HG03442 (cell line): ENCODE measurements around the gene ADGRG4.

Experiments
- ATAC-seq: cut with Tn5 transposase; IDR thresholded peaks from one replicate; pipeline ENCODE4 v1.9.1; 2021; ENCODE audit warnings: mild to moderate bottlenecking, moderate library complexity; ENCODE audit not compliant: unreplicated experiment

ADGRG4 gene

DNA sequence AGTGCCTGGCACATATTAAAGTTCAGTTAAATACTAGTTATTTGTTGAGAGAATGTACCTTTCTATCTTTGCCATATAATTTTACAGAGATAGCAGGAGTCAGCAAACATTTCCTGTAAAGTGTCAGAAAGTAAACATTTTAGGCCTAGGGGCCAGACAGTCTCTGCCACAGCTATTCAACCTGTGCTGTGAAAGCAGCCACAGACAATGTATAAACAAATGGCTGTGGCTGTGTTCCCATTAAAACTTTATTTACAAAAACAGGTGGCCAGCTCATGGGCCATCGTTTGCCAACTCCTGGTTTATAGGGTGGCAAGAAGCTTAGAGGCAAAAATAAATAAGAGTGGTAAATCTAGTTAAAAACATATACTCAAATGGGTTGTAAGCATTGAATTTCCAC lies 153.0 kb downstream of the ADGRG4 start:
- ATAC-seq = no peak

GRCh38 chrX:136456133-136456532 lies 155.4 kb downstream of the ADGRG4 start:
- no peak for ATAC-seq

DNA sequence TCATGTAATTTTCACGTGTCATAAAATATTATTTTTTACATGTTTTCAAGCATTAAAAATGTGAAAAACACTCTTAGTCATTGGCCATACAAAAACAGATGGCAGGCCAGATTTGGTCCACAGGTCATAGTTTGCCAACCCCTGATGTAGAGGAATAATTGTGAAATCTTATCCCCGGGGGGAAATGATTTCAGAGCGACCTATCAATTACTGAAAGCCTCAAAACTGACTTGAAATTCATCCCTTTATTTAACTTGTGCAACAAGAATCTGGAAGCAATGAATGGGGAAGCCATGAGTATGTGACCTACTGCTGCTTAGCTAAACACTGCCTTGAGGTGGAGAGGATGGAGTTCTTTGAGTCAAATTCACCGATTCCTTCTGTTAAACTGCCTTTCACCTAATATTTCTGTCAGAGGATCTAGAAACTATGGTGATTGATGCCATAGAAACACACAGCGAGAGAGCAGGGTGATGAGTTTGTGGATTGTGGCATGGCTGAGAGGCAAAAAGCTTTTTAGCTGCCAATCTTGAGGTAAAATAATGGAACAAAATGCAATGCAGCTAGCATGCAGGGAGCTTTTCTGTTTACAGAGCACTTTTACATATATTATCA lies 156.6 kb downstream of the ADGRG4 start:
- ATAC-seq = no peak

DNA sequence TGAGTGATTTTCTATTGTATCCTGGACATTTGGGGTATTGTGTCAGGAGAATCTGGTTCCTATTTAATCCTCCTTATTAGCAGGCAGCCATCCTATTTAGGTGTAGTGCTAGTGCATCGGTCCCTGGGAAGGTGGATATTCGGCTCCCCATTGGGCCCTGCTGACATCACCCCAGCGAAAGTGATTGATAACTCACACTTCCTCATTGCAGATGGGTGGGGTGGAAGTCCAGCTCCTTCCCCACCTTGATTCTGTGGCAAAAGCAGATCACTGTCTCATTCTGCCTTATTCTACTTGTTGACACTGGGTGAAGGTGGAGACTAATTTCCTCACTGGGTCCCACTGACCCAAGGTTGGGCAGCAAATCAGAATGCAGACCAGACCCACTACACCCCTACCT lies 163.8 kb downstream of the ADGRG4 start:
- no peak for ATAC-seq
